ENCODE results near the gene ARHGAP8.

The ARHGAP8 gene

GRCh38 chr22:44822534-44822933 lies 70.2 kb downstream of the ARHGAP8 start:
- no peak for DNase-seq (ENCODE audit: low read depth)
- TF ChIP-seq MAX (IDR thresholded peaks at IDR 0.05; ENCODE audit: low read depth, low read length) = no peak
- no peak for TF ChIP-seq CTCF (IDR thresholded peaks at IDR 0.05; ENCODE audit: low read depth, low read length)
- no peak for TF ChIP-seq POLR2A (IDR thresholded peaks at IDR 0.05; ENCODE audit: extremely low read depth, insufficient read length)
- TF ChIP-seq MYC (IDR thresholded peaks at IDR 0.05; ENCODE audit: low read depth, low read length) = no peak
- no peak overlapping the region for H3K4me3 ChIP-seq (ENCODE audit: low read depth, low read length)

- DNase-seq (ENCODE audit: low read depth) = no peak
- no peak overlapping the region for H3K4me3 ChIP-seq (ENCODE audit: low read depth, low read length)
- TF ChIP-seq MAX (IDR thresholded peaks at IDR 0.05; ENCODE audit: low read depth, low read length) (no peak), CTCF (IDR thresholded peaks at IDR 0.05; ENCODE audit: low read depth, low read length) (no peak), POLR2A (IDR thresholded peaks at IDR 0.05; ENCODE audit: extremely low read depth, insufficient read length) (no peak), MYC (IDR thresholded peaks at IDR 0.05; ENCODE audit: low read depth, low read length) (no peak)
These were observed 71.0 kb downstream of the ARHGAP8 start for GRCh38 chr22:44823396-44823795.

- no peak for DNase-seq (ENCODE audit: low read depth)
- TF ChIP-seq MYC (IDR thresholded peaks at IDR 0.05; ENCODE audit: low read depth, low read length) = no peak
- no peak for TF ChIP-seq CTCF (IDR thresholded peaks at IDR 0.05; ENCODE audit: low read depth, low read length)
- TF ChIP-seq MAX (IDR thresholded peaks at IDR 0.05; ENCODE audit: low read depth, low read length) = no peak
- no peak for TF ChIP-seq POLR2A (IDR thresholded peaks at IDR 0.05; ENCODE audit: extremely low read depth, insufficient read length)
- H3K4me3 ChIP-seq (ENCODE audit: low read depth, low read length) = no peak overlapping the region
These were observed 71.4 kb downstream of the ARHGAP8 start for GRCh38 chr22:44823806-44824205.

- no peak for TF ChIP-seq MAX (IDR thresholded peaks at IDR 0.05; ENCODE audit: low read depth, low read length)
- TF ChIP-seq CTCF (IDR thresholded peaks at IDR 0.05; ENCODE audit: low read depth, low read length) = no peak
- no peak for TF ChIP-seq POLR2A (IDR thresholded peaks at IDR 0.05; ENCODE audit: extremely low read depth, insufficient read length)
- no peak for TF ChIP-seq MYC (IDR thresholded peaks at IDR 0.05; ENCODE audit: low read depth, low read length)
- no peak for DNase-seq (ENCODE audit: low read depth)
These were observed 71.9 kb downstream of the ARHGAP8 start for GRCh38 chr22:44824271-44824670.

GRCh38 chr22:44825310-44826150 lies 73.2 kb downstream of the ARHGAP8 start:
- DNase-seq (ENCODE audit: low read depth) = no peak
- TF ChIP-seq POLR2A (IDR thresholded peaks at IDR 0.05; ENCODE audit: extremely low read depth, insufficient read length) = no peak
- no peak for TF ChIP-seq MYC (IDR thresholded peaks at IDR 0.05; ENCODE audit: low read depth, low read length)
- no peak for TF ChIP-seq MAX (IDR thresholded peaks at IDR 0.05; ENCODE audit: low read depth, low read length)
- no peak overlapping the region for H3K4me3 ChIP-seq (ENCODE audit: low read depth, low read length)

More at GRCh38 chr22:44824271-44824670, 71.9 kb downstream of the ARHGAP8 start:
- H3K4me3 ChIP-seq (ENCODE audit: low read depth, low read length) = no peak overlapping the region

GRCh38 chr22:44827666-44828190 lies 75.4 kb downstream of the ARHGAP8 start:
- no peak for DNase-seq (ENCODE audit: low read depth)
- TF ChIP-seq MAX (IDR thresholded peaks at IDR 0.05; ENCODE audit: low read depth, low read length) = no peak
- TF ChIP-seq POLR2A (IDR thresholded peaks at IDR 0.05; ENCODE audit: extremely low read depth, insufficient read length) = no peak
- no peak for TF ChIP-seq CTCF (IDR thresholded peaks at IDR 0.05; ENCODE audit: low read depth, low read length)
- no peak for TF ChIP-seq MYC (IDR thresholded peaks at IDR 0.05; ENCODE audit: low read depth, low read length)
- H3K4me3 ChIP-seq (ENCODE audit: low read depth, low read length) = no peak overlapping the region
